MM.1S (cell line): ENCODE data around the gene CDH16.

Experiments
- EZH2 ChIP-seq: fragments of 300-600 bp; sonication (generic); optimal IDR thresholded peaks from 2 replicates; pipeline ENCODE3; 2017; ENCODE audit warnings: low read depth, mild to moderate bottlenecking, antibody characterized with exemption, low read length, mixed read lengths
- EZH2phosphoT487 ChIP-seq: fragments of 300-600 bp; sonication (generic); IDR thresholded peaks from 2 replicates; pipeline ENCODE4 v1.6.1; 2018; ENCODE audit warnings: antibody characterized with exemption, low read length
- TF ChIP-seq, protein P1 (sequence below): fragments of 300-600 bp; sonication (generic); IDR thresholded peaks from 2 replicates; pipeline ENCODE4 v1.5.1; 2016; ENCODE audit warnings: antibody characterized with exemption, low read length, mixed read lengths

DNA sequence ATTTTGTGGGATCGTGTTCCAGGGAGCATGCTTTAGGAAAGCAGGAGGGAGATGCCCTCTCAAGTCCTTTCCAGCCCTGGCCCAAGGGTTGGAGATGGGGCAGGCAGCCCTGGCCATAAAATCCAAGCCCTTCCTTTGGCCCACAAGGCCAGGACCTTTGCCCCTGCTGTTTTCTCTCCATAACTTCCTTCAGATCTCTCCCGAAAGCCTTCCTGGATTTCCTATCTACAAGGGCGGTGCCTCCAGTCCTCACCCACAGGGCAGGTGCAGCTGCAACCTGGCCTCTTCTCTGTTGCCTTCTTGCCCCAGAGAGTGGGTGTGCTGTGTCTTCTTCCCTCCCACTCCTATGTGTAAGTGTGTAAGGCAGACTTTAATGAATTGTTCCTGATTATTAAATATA, 46.8 kb downstream of the CDH16 start:
- TF ChIP-seq, protein P1, sequence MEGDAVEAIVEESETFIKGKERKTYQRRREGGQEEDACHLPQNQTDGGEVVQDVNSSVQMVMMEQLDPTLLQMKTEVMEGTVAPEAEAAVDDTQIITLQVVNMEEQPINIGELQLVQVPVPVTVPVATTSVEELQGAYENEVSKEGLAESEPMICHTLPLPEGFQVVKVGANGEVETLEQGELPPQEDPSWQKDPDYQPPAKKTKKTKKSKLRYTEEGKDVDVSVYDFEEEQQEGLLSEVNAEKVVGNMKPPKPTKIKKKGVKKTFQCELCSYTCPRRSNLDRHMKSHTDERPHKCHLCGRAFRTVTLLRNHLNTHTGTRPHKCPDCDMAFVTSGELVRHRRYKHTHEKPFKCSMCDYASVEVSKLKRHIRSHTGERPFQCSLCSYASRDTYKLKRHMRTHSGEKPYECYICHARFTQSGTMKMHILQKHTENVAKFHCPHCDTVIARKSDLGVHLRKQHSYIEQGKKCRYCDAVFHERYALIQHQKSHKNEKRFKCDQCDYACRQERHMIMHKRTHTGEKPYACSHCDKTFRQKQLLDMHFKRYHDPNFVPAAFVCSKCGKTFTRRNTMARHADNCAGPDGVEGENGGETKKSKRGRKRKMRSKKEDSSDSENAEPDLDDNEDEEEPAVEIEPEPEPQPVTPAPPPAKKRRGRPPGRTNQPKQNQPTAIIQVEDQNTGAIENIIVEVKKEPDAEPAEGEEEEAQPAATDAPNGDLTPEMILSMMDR, result no peak
- TF ChIP-seq EZH2 (no peak), EZH2phosphoT487 (no peak)
